Naive thymus-derived CD4-positive, alpha-beta T cell (primary cell): ENCODE results near the gene IL21R. TPM values are rescaled to one million over a fixed set of nuclear protein-coding genes. Genes with fewer than 3 reads are reported as not detected.
A peak's percentile ranks its signal among the peaks of the same experiment; 100 is the strongest.
"Not testable (repeated sequence)": the region's sequence is repeated elsewhere in the genome, so short reads cannot be mapped to it uniquely, and the experiment has no call there.

ENCODE experiments used
- ATAC-seq: fragments of 150-1000 bp; cut with Tn5 transposase; 2 replicates; pipeline ENCODE4 v1.10.0; 2021; ENCODE audit warnings: mild to moderate bottlenecking, moderate library complexity
- CTCF ChIA-PET: fragments of 350-600 bp; sonication (Branson Sonifier 250); formaldehyde crosslinking; loops from one replicate; lab custom pipeline; 2021; ENCODE audit warnings: antibody characterized with exemption; lab: Charles Lee
- POLR2A ChIA-PET: fragments of 350-600 bp; sonication (Branson Sonifier 250); formaldehyde crosslinking; loops from one replicate; lab custom pipeline; 2021; ENCODE audit warnings: antibody characterized with exemption, inconsistent platforms; lab: Charles Lee
- DNase-seq, 9 donors: peaks; one replicate each; pipeline versions ENCODE4 v3.0.0 to v3.0.0-alpha.2; 2020 to 2022; ENCODE audit warnings: mixed read lengths in 1 of 9
- H3K27ac ChIP-seq: one replicate; pipeline ENCODE4 v1.7.0; 2013; ENCODE audit warnings: mild to moderate bottlenecking, low read depth, low read length, moderate library complexity
- H3K27me3 ChIP-seq, 2 donors: one replicate each; pipeline ENCODE4 v1.7.0; 2013; ENCODE audit warnings: low read length in 2 of 2, mild to moderate bottlenecking in 2 of 2, moderate library complexity in 2 of 2; ENCODE audit not compliant: control insufficient read depth in 2 of 2, insufficient read depth in 2 of 2
- H3K36me3 ChIP-seq, 3 experiments: 1 replicate in 2 of 3; 2 replicates in 1 of 3; pipeline ENCODE4 v1.7.0; 2013; ENCODE audit warnings: low read length in 3 of 3, mild to moderate bottlenecking in 3 of 3, moderate library complexity in 1 of 3; ENCODE audit not compliant: insufficient read depth in 3 of 3, control insufficient read depth in 2 of 3
- H3K4me1 ChIP-seq, 2 donors: one replicate each; pipeline ENCODE4 v1.7.0; 2013; ENCODE audit warnings: low read length in 2 of 2, mild to moderate bottlenecking in 2 of 2, moderate library complexity in 1 of 2; ENCODE audit not compliant: control insufficient read depth in 2 of 2, insufficient read depth in 2 of 2
- H3K4me3 ChIP-seq: 2 replicates; pipeline ENCODE4 v1.7.0; 2013; ENCODE audit warnings: mild to moderate bottlenecking, low read length
- H3K9me3 ChIP-seq, 3 experiments: 1 replicate in 2 of 3; 2 replicates in 1 of 3; pipeline ENCODE4 v1.7.0; 2013; ENCODE audit warnings: low read length in 3 of 3; ENCODE audit not compliant: control insufficient read depth in 2 of 3
- H3K27ac Mint-ChIP-seq, 9 donors: one replicate each; pipeline ENCODE4 v1.8.0; 2020 to 2022; ENCODE audit warnings: mixed read lengths in 9 of 9, mild to moderate bottlenecking in 8 of 9, moderate library complexity in 5 of 9, inconsistent platforms in 2 of 9
- H3K27me3 Mint-ChIP-seq, 5 donors: one replicate each; pipeline ENCODE4 v1.8.0; 2021 to 2022; ENCODE audit warnings: mixed read lengths in 5 of 5, mild to moderate bottlenecking in 1 of 5
- H3K36me3 Mint-ChIP-seq, 5 donors: one replicate each; pipeline ENCODE4 v1.8.0; 2020 to 2022; ENCODE audit warnings: mixed read lengths in 5 of 5, mild to moderate bottlenecking in 3 of 5, inconsistent platforms in 1 of 5
- H3K4me1 Mint-ChIP-seq, 7 donors: one replicate each; pipeline ENCODE4 v1.8.0; 2020 to 2022; ENCODE audit warnings: mixed read lengths in 7 of 7, mild to moderate bottlenecking in 3 of 7, inconsistent platforms in 1 of 7
- H3K4me3 Mint-ChIP-seq, 10 donors: one replicate each; pipeline ENCODE4 v1.8.0; 2020 to 2022; ENCODE audit warnings: mild to moderate bottlenecking in 10 of 10, mixed read lengths in 10 of 10, moderate library complexity in 6 of 10, inconsistent platforms in 2 of 10
- H3K9me3 Mint-ChIP-seq, 11 donors: one replicate each; pipeline ENCODE4 v1.8.0; 2020 to 2022; ENCODE audit warnings: mixed read lengths in 11 of 11, mild to moderate bottlenecking in 4 of 11, inconsistent platforms in 1 of 11, moderate library complexity in 1 of 11
- intact Hi-C, 2 donors: fragments of 100-400 bp; cut with micrococcal nuclease; formaldehyde crosslinking; loops; one replicate each; pipeline ENCODE4 v1.15.1; 2023
- polyA plus RNA-seq, 2 donors: library from polyadenylated mRNA; unstranded; fragments of 300-500 nt; fragmentation: Illumina TruSeq; gene quantifications; one replicate each; pipeline ENCODE4 v1.2.3, GENCODE V29; 2021
- total RNA-seq, 6 experiments: library from RNA in 5 of 6; stranded (reverse) in 5 of 6; gene quantifications; 1 replicate in 5 of 6; 2 replicates in 1 of 6; pipeline ENCODE4 v1.2.3 and lab custom pipeline; 2021 to 2026

Gene IL21R
- total and polyA plus RNA-seq, 7 experiments from 2014 or later = 24.6 to 52.1 (median 37.1) TPM

DNA sequence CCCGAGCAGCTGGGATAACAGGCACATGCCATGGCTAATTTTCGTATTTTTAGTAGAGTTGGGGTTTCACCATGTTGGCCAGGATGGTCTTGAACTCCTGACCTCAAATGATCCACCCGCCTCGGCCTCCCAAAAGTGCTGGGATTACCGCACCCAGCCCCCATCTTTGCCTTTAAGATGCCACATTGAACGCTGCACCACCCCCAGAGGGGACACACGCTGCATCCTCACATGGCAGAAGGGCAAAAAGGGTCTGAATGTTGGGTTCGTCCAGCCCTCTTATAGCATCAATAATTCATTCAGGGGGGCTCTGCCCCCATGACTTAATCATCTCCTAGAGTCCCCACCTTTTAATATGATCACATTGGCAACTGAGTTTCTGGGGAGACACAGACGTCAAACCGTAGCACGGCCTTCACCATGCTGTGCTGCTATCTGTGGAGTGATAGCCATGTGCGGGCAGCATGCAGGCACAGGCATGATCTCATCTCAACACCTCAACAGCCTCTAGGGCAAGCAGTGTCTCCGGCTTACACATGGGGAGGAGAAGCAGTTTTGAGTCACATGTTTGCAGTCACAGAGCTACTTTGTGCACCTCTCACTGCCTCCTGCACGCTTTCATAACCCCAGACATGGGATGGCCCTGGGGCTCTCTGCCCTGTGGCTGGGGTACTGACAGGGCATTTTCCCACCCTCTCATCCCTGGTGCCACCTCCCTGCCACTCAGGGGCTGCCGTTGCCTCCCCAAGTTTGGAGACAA lies 30.0 kb downstream of the IL21R start:
- no peaks in the 10 kb centered on the region for H3K27me3 Mint-ChIP-seq
- DNase-seq = peak in 1 of 9 donors; percentile 19
- Histone ChIP-seq H3K4me3 (no peak overlapping the region), H3K9me3 (no peaks in the 10 kb centered on the region), H3K27me3 (no peaks in the 10 kb centered on the region), H3K27ac (peak overlapping the region; percentile 30), H3K36me3 (peaks cover 4 to 70% (median 20%) of the 10 kb centered on the region in 3 experiments), H3K4me1 (peaks cover 4 to 14% of the 10 kb centered on the region in 2 donors)
- H3K4me3 Mint-ChIP-seq = peak overlapping the region in 1 of 10 donors; percentile 64
- H3K36me3 Mint-ChIP-seq = peaks cover 0 to 57% (median 30%) of the 10 kb centered on the region in 5 donors
- no peaks in the 10 kb centered on the region for H3K9me3 Mint-ChIP-seq
- H3K27ac Mint-ChIP-seq = peak overlapping the region in 8 of 9 donors; percentile 24 to 91 (median 82)
- POLR2A ChIA-PET = interaction anchor here (1.4 to 3.4 kb wide), 2 partner anchors 10 to 27 kb away, joined by 5 to 12 read pairs; no protein-coding TSS in a partner anchor
- CTCF ChIA-PET = interaction anchor here (0.6 to 1.2 kb wide), 3 partner anchors 16 to 55 kb away, joined by 3 read pairs; no protein-coding TSS in a partner anchor
- ATAC-seq = no peak
- intact Hi-C loops = no loop called here
- H3K4me1 Mint-ChIP-seq = peaks cover 17 to 63% (median 48%) of the 10 kb centered on the region in 7 donors

DNA sequence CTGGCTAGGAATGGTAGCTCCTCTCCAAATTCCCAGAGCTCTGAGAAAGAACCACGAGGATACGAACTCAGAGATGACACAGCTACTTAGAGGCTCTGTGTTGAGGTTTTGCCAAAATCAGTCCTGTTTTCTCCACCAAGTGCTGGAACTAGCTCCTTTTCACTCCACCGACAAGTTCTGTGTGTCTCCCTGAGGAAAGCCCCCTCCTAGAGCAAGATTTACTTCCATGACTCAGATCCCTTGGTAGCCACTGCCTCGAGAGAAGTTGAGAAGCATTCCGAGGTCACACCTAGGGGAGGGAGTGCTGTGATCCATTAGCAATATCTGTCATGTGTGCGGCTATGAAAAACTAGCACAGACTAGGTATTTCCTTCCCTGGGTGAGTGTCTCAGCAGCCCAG lies 30.6 kb downstream of the IL21R start:
- peaks cover 7 to 76% (median 26%) of the 10 kb centered on the region in 3 experiments for H3K36me3 ChIP-seq
- Mint-ChIP-seq H3K27me3 (no peaks in the 10 kb centered on the region), H3K4me3 (peak overlapping the region in 1 of 10 donors; percentile 14), H3K36me3 (peaks cover 0 to 53% (median 26%) of the 10 kb centered on the region in 5 donors), H3K27ac (peak overlapping the region; percentile 66 to 91 (median 77)), H3K4me1 (peaks cover 17 to 57% (median 42%) of the 10 kb centered on the region in 7 donors), H3K9me3 (no peaks in the 10 kb centered on the region)
- ATAC-seq = no peak
- ChIA-PET CTCF (interaction anchor here (0.6 to 1.2 kb wide), 3 partner anchors 16 to 56 kb away, joined by 3 read pairs; no protein-coding TSS in a partner anchor), POLR2A (interaction anchor here (3.4 kb wide), 1 partner anchor 28 kb away, joined by 12 read pairs; no protein-coding TSS in a partner anchor)
- no peaks in the 10 kb centered on the region for H3K27me3 ChIP-seq
- peak overlapping the region; percentile 30 for H3K27ac ChIP-seq
- intact Hi-C loops = no loop called here
- H3K9me3 ChIP-seq = no peaks in the 10 kb centered on the region
- peak in 1 of 9 donors; percentile 13 for DNase-seq
- no peak overlapping the region for H3K4me3 ChIP-seq
- peaks cover 0 to 11% of the 10 kb centered on the region in 2 donors for H3K4me1 ChIP-seq

DNA sequence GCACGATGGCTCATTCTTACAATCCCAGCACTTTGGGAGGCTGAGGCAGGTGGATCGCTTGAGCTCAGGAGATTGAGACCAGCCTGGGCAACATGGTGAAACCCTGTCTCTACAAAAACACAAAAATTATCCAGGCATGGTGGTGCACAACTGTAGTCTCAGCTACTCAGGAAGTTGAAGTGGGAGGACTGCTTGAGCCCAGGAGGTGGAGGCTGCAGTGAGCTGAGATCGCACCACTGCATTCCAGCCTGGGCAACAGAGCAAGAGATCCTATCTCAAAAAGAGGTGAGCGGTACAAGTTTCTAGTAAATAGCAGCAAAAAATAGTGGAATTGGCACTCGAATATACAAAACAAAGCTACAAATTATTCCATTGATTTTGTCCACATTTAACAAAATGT lies 31.2 kb downstream of the IL21R start:
- H3K9me3 Mint-ChIP-seq, H3K27me3 ChIP-seq, CTCF ChIA-PET, H3K27me3 Mint-ChIP-seq, H3K4me3 ChIP-seq, ATAC-seq, H3K4me1 ChIP-seq, intact Hi-C loops, H3K9me3 ChIP-seq: not testable (repeated sequence)
- DNase-seq = peak in 1 of 9 donors; percentile 8
- Mint-ChIP-seq H3K4me1 (peaks cover 17 to 50% (median 38%) of the 10 kb centered on the region in 7 donors), H3K27ac (peak overlapping the region; percentile 66 to 91 (median 77)), H3K4me3 (peak overlapping the region in 1 of 10 donors; percentile 23), H3K36me3 (peaks cover 6 to 56% (median 28%) of the 10 kb centered on the region in 5 donors)
- H3K36me3 ChIP-seq = peaks cover 14 to 82% (median 31%) of the 10 kb centered on the region in 3 experiments
- POLR2A ChIA-PET = interaction anchor here (1.6 to 3.4 kb wide), 2 partner anchors 12 to 29 kb away, joined by 5 to 12 read pairs; no protein-coding TSS in a partner anchor
- H3K27ac ChIP-seq = peak overlapping the region; percentile 15

DNA sequence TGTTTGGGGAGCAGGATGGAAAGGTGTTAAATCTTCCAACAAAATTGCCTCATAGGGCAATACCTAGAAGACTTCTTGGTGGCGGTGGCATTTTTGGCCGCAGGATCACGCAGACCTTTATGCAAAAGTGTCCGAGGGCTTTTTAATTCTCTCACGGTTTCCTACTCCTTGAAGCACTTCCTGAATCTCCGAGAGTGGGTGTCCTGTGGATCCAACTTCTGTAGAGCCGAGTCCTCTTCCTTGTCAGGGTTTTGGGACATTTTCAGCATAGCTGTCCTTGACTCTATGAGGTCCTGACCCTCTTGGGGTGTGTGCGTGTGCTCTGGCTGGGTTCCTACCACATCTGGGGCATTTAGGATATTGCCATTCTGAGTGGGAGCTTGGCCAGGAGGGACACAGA lies 31.7 kb downstream of the IL21R start:
- H3K36me3 Mint-ChIP-seq = peaks cover 6 to 58% (median 28%) of the 10 kb centered on the region in 5 donors
- no peak for ATAC-seq
- intact Hi-C loops = no loop called here

DNA sequence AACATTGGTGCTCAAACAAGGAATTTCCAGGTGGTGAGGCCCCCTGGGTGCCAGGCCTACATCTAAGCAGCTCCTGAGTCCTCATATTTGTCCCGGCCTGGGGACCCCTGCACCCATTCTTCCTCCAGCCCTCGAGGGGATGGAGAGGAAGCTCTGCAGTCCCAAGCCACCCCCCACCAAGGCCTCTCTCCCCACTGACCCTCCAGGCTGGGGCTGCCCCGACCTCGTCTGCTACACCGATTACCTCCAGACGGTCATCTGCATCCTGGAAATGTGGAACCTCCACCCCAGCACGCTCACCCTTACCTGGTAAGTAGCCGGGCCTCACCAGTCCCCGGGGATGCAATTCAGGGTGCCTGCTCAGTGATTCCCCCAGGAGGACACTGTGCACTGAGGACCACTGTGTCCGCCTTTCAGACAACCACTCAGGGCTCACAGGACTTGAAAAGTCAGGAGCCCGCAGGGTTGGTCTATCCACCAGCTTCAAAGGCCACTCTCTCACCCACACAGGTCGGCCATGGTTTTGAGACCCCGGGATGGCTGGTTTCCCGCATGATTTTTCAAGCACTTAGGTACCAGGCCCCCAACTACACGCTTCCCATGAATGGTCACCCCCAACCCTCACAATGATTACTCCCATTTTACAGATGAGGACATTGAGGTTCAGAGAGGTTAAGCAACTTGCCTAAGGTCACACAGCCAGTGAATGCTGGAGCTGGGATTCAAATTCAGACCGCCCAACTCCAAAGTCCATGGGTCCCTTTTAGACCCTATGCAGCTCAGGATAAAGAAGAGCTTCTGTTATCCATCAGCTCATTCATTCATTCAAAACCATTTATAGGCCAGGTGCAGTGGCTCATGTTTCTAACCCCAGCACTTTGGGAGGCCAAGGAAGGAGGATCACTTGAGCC lies 32.4 kb downstream of the IL21R start:
- Mint-ChIP-seq H3K9me3 (no peaks in the 10 kb centered on the region), H3K4me3 (no peak overlapping the region), H3K27me3 (no peaks in the 10 kb centered on the region), H3K4me1 (peaks cover 22 to 44% (median 36%) of the 10 kb centered on the region in 7 donors), H3K27ac (peak overlapping the region in 8 of 9 donors; percentile 46 to 90 (median 80)), H3K36me3 (peaks cover 10 to 60% (median 31%) of the 10 kb centered on the region in 5 donors)
- ChIA-PET POLR2A (interaction anchor here (0.8 to 3.4 kb wide), 3 partner anchors 13 to 61 kb away, joined by 3 to 12 read pairs (median 5); no protein-coding TSS in a partner anchor), CTCF (no interaction called here)
- no peak overlapping the region for H3K4me3 ChIP-seq
- H3K27me3 ChIP-seq = no peaks in the 10 kb centered on the region
- peaks cover 22 to 94% (median 39%) of the 10 kb centered on the region in 3 experiments for H3K36me3 ChIP-seq
- no peaks in the 10 kb centered on the region for H3K9me3 ChIP-seq
- ATAC-seq (no peak), DNase-seq (peak in 1 of 9 donors; percentile 19)
- H3K4me1 ChIP-seq = peaks cover 0 to 4% of the 10 kb centered on the region in 2 donors
- H3K27ac ChIP-seq = no peak overlapping the region
- intact Hi-C loops = no loop called here

More for the DNA sequence above, 31.7 kb downstream of the IL21R start:
- Mint-ChIP-seq H3K4me3 (no peak overlapping the region), H3K27me3 (no peaks in the 10 kb centered on the region), H3K4me1 (peaks cover 17 to 46% (median 36%) of the 10 kb centered on the region in 7 donors), H3K27ac (peak overlapping the region in 8 of 9 donors; percentile 66 to 91 (median 83)), H3K9me3 (no peaks in the 10 kb centered on the region)
- no peaks in the 10 kb centered on the region for H3K27me3 ChIP-seq
- peaks cover 0 to 5% of the 10 kb centered on the region in 2 donors for H3K4me1 ChIP-seq
- peak in 1 of 9 donors; percentile 4 for DNase-seq
- H3K27ac ChIP-seq = peak overlapping the region; percentile 15
- no peaks in the 10 kb centered on the region for H3K9me3 ChIP-seq
- peaks cover 15 to 87% (median 32%) of the 10 kb centered on the region in 3 experiments for H3K36me3 ChIP-seq
- CTCF ChIA-PET = no interaction called here
- POLR2A ChIA-PET = interaction anchor here (1.6 to 3.4 kb wide), 2 partner anchors 12 to 29 kb away, joined by 5 to 12 read pairs; no protein-coding TSS in a partner anchor
- H3K4me3 ChIP-seq = no peak overlapping the region

DNA sequence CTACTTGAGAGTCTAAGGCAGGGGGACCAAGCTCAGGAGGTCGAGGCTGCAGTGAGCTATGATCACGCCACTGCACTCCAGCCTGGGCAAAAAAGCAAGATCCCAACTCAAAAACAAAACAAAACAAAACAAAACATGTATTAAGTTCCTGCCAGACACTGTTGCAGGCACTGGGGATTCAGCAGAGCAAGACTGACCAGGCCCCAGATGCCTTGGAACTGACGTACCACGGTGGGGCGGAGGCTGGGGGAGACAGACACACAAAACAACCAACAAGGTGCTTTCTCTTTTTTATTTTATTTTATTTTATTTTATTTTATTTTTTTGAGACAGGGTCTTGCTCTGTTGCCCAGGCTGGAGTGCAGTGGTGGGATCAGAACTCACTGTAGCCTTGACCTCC lies 33.2 kb downstream of the IL21R start:
- POLR2A ChIA-PET, H3K27ac ChIP-seq, ATAC-seq, H3K27me3 Mint-ChIP-seq, H3K4me3 Mint-ChIP-seq, H3K9me3 Mint-ChIP-seq, H3K4me3 ChIP-seq, H3K27me3 ChIP-seq, H3K4me1 ChIP-seq, intact Hi-C loops, H3K9me3 ChIP-seq, CTCF ChIA-PET: not testable (repeated sequence)
- peaks cover 13 to 61% (median 31%) of the 10 kb centered on the region in 5 donors for H3K36me3 Mint-ChIP-seq
- DNase-seq = peak in 1 of 9 donors; percentile 7
- peak overlapping the region in 6 of 9 donors; percentile 46 to 86 (median 70) for H3K27ac Mint-ChIP-seq
- H3K36me3 ChIP-seq = peaks cover 23 to 95% (median 44%) of the 10 kb centered on the region in 3 experiments
- peaks cover 22 to 45% (median 34%) of the 10 kb centered on the region in 7 donors for H3K4me1 Mint-ChIP-seq
